PC-9 (cell line): Measurements from ENCODE around the gene SFTPA1.

ENCODE experiments used
- EZH2 ChIP-seq: fragments of 200-600 bp; sonication (generic); IDR thresholded peaks from 2 replicates; pipeline ENCODE4 v1.8.0; 2017; ENCODE audit warnings: antibody characterized with exemption, low read depth
- TF ChIP-seq, protein P1 (sequence below): fragments of 200-600 bp; sonication (generic); conservative IDR thresholded peaks from 2 replicates; pipeline ENCODE4 v1.6.1; 2017; ENCODE audit warnings: mixed run types, antibody characterized with exemption, mild to moderate bottlenecking, moderate library complexity

DNA sequence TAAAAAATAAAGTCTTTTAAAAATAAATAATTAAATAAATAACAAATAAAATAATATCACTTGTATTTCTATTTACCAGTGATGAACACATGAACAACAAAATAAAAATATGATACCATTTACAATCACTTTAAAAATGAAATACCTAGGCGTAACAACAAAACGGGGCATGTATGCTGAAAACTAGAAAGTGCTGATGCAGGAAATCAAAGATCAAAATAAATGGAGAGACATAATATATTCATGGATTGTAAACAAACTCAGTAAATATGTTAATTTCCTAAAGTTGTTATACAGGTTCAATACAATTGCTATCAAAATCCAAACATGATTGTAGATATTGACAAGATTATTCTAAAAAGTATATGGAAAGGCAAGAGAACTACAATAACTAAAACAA is 31.4 kb upstream of the SFTPA1 start:
- TF ChIP-seq, protein P1, sequence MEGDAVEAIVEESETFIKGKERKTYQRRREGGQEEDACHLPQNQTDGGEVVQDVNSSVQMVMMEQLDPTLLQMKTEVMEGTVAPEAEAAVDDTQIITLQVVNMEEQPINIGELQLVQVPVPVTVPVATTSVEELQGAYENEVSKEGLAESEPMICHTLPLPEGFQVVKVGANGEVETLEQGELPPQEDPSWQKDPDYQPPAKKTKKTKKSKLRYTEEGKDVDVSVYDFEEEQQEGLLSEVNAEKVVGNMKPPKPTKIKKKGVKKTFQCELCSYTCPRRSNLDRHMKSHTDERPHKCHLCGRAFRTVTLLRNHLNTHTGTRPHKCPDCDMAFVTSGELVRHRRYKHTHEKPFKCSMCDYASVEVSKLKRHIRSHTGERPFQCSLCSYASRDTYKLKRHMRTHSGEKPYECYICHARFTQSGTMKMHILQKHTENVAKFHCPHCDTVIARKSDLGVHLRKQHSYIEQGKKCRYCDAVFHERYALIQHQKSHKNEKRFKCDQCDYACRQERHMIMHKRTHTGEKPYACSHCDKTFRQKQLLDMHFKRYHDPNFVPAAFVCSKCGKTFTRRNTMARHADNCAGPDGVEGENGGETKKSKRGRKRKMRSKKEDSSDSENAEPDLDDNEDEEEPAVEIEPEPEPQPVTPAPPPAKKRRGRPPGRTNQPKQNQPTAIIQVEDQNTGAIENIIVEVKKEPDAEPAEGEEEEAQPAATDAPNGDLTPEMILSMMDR = no peak
- no peak for TF ChIP-seq EZH2
